ENCODE measurements around the gene TCN1.

- no peak for TF ChIP-seq GABPA (IDR thresholded peaks at IDR 0.05 in 1 of 2, conservative IDR thresholded peaks at IDR 0.05 in 1 of 2)
- no peak for TF ChIP-seq CTCF (IDR thresholded peaks at IDR 0.05; ENCODE audit: low read depth, low read length, missing input control)
- TF ChIP-seq RAD21 (IDR thresholded peaks at IDR 0.05) = no peak
- TF ChIP-seq SP1 (IDR thresholded peaks at IDR 0.05) = no peak
- TF ChIP-seq JUND (IDR thresholded peaks at IDR 0.05) = no peak
- no peak for TF ChIP-seq TAF1 (conservative IDR thresholded peaks at IDR 0.05)
- TF ChIP-seq REST (IDR thresholded peaks at IDR 0.05) = no peak
- no peak for TF ChIP-seq ZBTB33 (IDR thresholded peaks at IDR 0.05)
- no peak for TF ChIP-seq YY1 (IDR thresholded peaks at IDR 0.05)
- TF ChIP-seq ATF3 (IDR thresholded peaks at IDR 0.05) = no peak
These were observed 33.2 kb upstream of the TCN1 start for GRCh38 chr11:59899532-59899931.
